Muscle of leg (tissue), 11 donors: ENCODE results near the gene OR2L8. TPM values are rescaled to one million over a fixed set of nuclear protein-coding genes. Genes with fewer than 3 reads are reported as not detected.

Source experiments
- DNase-seq: peaks from one replicate; pipeline ENCODE4 v3.0.0; 2013
- H3K27ac ChIP-seq: one replicate; pipeline ENCODE4 v1.5.1; 2013; ENCODE audit warnings: mild to moderate bottlenecking, low read length, control low read depth
- H3K27me3 ChIP-seq: one replicate; pipeline ENCODE4 v1.6.1; 2013; ENCODE audit warnings: low read length; ENCODE audit not compliant: control insufficient read depth, insufficient read depth
- H3K36me3 ChIP-seq: one replicate; pipeline ENCODE4 v1.6.1; 2013; ENCODE audit warnings: low read length; ENCODE audit not compliant: control insufficient read depth, insufficient read depth
- H3K4me1 ChIP-seq: one replicate; pipeline ENCODE4 v1.6.1; 2013; ENCODE audit warnings: low read length; ENCODE audit not compliant: control insufficient read depth, insufficient read depth
- H3K4me3 ChIP-seq: one replicate; pipeline ENCODE4 v1.5.1; 2013; ENCODE audit warnings: low read length, control low read depth
- H3K9me3 ChIP-seq: replicated peaks from 2 replicates; pipeline ENCODE4 v1.6.1; 2013; ENCODE audit warnings: low read depth, low read length; ENCODE audit not compliant: control insufficient read depth
- WGBS: methylation state at CpG from one replicate; pipeline ENCODE4 v1.1.5; 2013; ENCODE audit warnings: missing lambda C conversion rate; ENCODE audit not compliant: insufficient coverage; 5-methylcytosine and 5-hydroxymethylcytosine counted together
- polyA plus RNA-seq, 8 donors: library from polyadenylated mRNA; unstranded; fragments of 120-200 nt; gene quantifications; one replicate each; pipeline versions ENCODE4 v1.2.1 to v1.2.3, GENCODE V29; 2013; ENCODE audit warnings: inconsistent platforms in 1 of 8, low replicate concordance in 1 of 8; ENCODE audit not compliant: insufficient read length in 8 of 8, insufficient read depth in 1 of 8
- total RNA-seq: library from RNA; stranded (reverse); fragments of 120-200 nt; gene quantifications from one replicate; pipeline ENCODE4 v1.2.4, GENCODE V29; 2013

Gene OR2L8
- total and polyA plus RNA-seq, 9 donors: not detected

DNA sequence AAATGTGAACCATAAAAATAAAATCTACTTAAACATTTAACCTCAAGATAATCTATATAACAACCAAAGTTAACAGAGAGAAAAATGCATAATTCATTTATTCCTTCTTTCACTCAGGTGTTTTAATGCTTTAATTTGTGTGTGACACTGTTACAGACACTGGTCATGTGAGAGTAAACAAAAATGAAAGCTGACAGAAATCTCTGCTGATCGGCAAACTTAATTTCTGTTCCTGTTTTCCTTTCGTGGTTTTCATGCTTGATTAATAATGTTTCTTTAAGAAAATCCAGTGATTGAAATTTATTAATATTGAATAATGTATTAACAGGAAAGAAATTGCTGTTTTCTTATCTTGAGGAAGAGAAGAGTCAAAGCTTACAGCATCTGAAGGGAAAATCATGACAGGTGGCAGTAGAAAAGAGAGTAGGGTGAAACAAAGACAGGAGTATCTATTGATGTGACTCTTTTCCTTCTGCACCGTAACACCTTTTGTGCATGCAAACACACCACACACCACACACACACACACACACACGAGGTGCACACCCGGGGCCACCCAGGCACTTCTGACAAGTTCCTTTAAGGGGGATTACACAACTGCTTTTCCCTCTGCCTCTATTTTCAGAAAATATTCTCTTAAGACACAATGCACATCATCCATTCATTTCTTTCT lies 18.0 kb downstream of the OR2L8 start:
- Histone ChIP-seq H3K27ac (no peak overlapping the region), H3K4me3 (no peak overlapping the region), H3K27me3 (no peaks in the 10 kb centered on the region), H3K9me3 (peaks cover 18% of the 10 kb centered on the region), H3K4me1 (no peaks in the 10 kb centered on the region), H3K36me3 (no peaks in the 10 kb centered on the region)
- DNase-seq: peak; percentile 7
- 0% methylated on average over 1 of the region's 5 CpGs for WGBS

DNA sequence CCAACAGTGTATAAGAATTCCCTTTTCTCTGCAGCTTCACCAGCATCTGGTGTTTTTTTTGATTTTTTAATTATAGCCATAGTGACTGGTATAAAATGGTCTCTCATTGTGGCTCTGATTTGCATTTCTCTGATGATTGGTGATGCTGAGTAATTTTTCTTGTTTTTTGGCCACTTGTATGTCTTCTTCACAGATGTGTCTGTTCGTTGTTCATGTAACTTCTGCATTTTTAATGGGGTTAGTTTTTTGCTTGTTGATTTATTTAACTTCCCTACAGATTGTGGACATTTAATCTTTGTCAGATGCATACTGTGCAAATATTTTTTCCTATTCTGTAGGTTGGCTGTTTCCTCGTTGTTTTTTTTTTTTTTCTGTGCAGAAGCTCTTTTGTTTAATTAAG lies 44.3 kb downstream of the OR2L8 start:
- DNase-seq: no peak
- no peaks in the 10 kb centered on the region for H3K27me3 ChIP-seq
- no peak overlapping the region for H3K27ac ChIP-seq
- H3K4me3 ChIP-seq: no peak overlapping the region
- peaks cover 25% of the 10 kb centered on the region for H3K9me3 ChIP-seq
- no peaks in the 10 kb centered on the region for H3K4me1 ChIP-seq
- no peaks in the 10 kb centered on the region for H3K36me3 ChIP-seq
- WGBS: no CpG with 5 or more reads among the region's 2 CpGs

DNA sequence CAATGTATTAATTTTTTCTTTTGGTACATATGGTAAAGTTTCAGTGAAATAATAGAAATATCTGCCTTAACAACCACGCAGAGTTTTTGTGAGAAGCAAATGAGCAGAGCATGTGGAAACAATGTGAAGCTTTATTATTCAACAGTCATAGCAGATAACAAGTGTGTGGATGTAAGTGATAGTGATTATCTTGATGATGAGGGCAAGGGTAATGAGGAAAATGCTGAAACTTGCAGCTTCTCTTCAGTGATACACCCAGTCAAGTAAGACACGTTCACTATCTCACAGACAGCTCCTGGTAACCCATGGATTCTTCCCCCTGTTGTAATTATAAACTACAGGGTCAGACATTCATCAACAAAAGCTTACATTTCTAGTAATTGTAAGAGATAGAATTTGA lies 50.2 kb downstream of the OR2L8 start:
- Histone ChIP-seq H3K4me1 (no peaks in the 10 kb centered on the region), H3K9me3 (peaks cover 17% of the 10 kb centered on the region), H3K36me3 (no peaks in the 10 kb centered on the region), H3K27ac (no peak overlapping the region), H3K4me3 (no peak overlapping the region), H3K27me3 (no peaks in the 10 kb centered on the region)
- DNase-seq: no peak
- WGBS: no CpG with 5 or more reads among the region's 2 CpGs

Other genes starting within 250 kb of the OR2L8 start
- gene OR6F1, start 232.2 kb upstream of the OR2L8 start, total RNA-seq: not detected
- not detected for gene OR6F1, start 232.2 kb upstream of the OR2L8 start, polyA plus RNA-seq
- not detected for gene OR14K1, start 210.2 kb upstream of the OR2L8 start, total RNA-seq
- gene OR14K1, start 210.2 kb upstream of the OR2L8 start, polyA plus RNA-seq: not detected
- not detected for gene OR14A2, start 200.7 kb upstream of the OR2L8 start, total RNA-seq
- gene OR14A2, start 200.7 kb upstream of the OR2L8 start, polyA plus RNA-seq: not detected
- gene OR1C1, start 188.3 kb upstream of the OR2L8 start, total RNA-seq: not detected
- not detected for gene OR1C1, start 188.3 kb upstream of the OR2L8 start, polyA plus RNA-seq
- not detected for gene OR14A16, start 124.7 kb upstream of the OR2L8 start, total RNA-seq
- gene OR14A16, start 124.7 kb upstream of the OR2L8 start, polyA plus RNA-seq: not detected
- gene OR11L1, start 107.0 kb upstream of the OR2L8 start, total RNA-seq: not detected
- gene OR11L1, start 107.0 kb upstream of the OR2L8 start, polyA plus RNA-seq: not detected
- 1.6 TPM for gene TRIM58, start 91.7 kb upstream of the OR2L8 start, total RNA-seq
- 1 to 10 TPM; 1.4 to 6.4 (median 3.6) TPM for gene TRIM58, start 91.7 kb upstream of the OR2L8 start, polyA plus RNA-seq
- 0.27 TPM for gene OR2W3, start 53.3 kb upstream of the OR2L8 start, total RNA-seq
- gene OR2W3, start 53.3 kb upstream of the OR2L8 start, polyA plus RNA-seq: 1 to 10 TPM in 4 of 8 donors, under 1 TPM in 4; 0.68 to 1.5 (median 1.0) TPM
- gene OR2T8, start 28.6 kb upstream of the OR2L8 start, total RNA-seq: not detected
- gene OR2T8, start 28.6 kb upstream of the OR2L8 start, polyA plus RNA-seq: under 1 TPM in 3 of 8 donors, not detected in 5; 0.12 to 0.27 (median 0.14) TPM
- not detected for gene OR2AJ1, start 24.0 kb upstream of the OR2L8 start, total RNA-seq
- not detected for gene OR2AJ1, start 24.0 kb upstream of the OR2L8 start, polyA plus RNA-seq
- not detected for gene OR2AK2, start 16.4 kb downstream of the OR2L8 start, total RNA-seq
- gene OR2AK2, start 16.4 kb downstream of the OR2L8 start, polyA plus RNA-seq: not detected
- not detected for gene OR2L5, start 64.8 kb downstream of the OR2L8 start, total RNA-seq
- not detected for gene OR2L5, start 64.8 kb downstream of the OR2L8 start, polyA plus RNA-seq
- gene OR2L2, start 81.2 kb downstream of the OR2L8 start, total RNA-seq: 0.04 TPM
- under 1 TPM in 2 of 8 donors, not detected in 6; 0.04 to 0.16 TPM for gene OR2L2, start 81.2 kb downstream of the OR2L8 start, polyA plus RNA-seq
- gene OR2L3, start 98.0 kb downstream of the OR2L8 start, total RNA-seq: not detected
- gene OR2L3, start 98.0 kb downstream of the OR2L8 start, polyA plus RNA-seq: not detected
- gene OR2L13, start 146.3 kb downstream of the OR2L8 start, total RNA-seq: not detected
- not detected for gene OR2L13, start 146.3 kb downstream of the OR2L8 start, polyA plus RNA-seq
- not detected for gene OR2M5, start 196.3 kb downstream of the OR2L8 start, total RNA-seq
- not detected for gene OR2M5, start 196.3 kb downstream of the OR2L8 start, polyA plus RNA-seq
- gene OR2M2, start 226.0 kb downstream of the OR2L8 start, total RNA-seq: not detected
- not detected for gene OR2M2, start 226.0 kb downstream of the OR2L8 start, polyA plus RNA-seq
- not detected for gene OR2M3, start 248.4 kb downstream of the OR2L8 start, total RNA-seq
- gene OR2M3, start 248.4 kb downstream of the OR2L8 start, polyA plus RNA-seq: under 1 TPM in 7 of 8 donors, not detected in 1; 0.01 to 0.10 (median 0.03) TPM